ENCODE results near the gene AP3S1.

Gene AP3S1

DNA sequence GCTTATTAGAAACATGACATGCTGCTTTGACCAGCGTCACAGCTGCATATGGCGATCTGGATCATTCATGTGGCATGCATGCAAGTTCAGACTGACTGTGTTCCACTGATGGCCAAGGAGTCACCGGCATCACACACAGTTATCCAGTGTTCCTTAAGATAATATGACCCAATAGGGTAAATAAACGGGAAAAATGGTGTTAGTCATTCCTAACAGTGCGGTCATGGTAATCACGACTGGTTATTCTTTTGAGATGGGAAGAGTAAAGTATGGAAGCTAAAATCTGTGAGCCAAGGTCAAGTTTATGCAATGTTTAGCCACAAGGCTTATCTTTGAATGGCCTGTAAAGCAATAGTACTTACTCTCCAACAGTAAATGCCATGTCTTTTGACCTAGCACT lies 91.3 kb downstream of the AP3S1 start:
- H3K4me3 ChIP-seq (ENCODE audit: insufficient read depth, low read depth, low read length, poor library complexity, severe bottlenecking) = no peak overlapping the region
- H3K27ac ChIP-seq (ENCODE audit: insufficient read depth, low read length, poor library complexity, severe bottlenecking) = no peak overlapping the region
- H3K36me3 ChIP-seq (ENCODE audit: control insufficient read depth, insufficient read depth, low read length) = no peaks in the 10 kb centered on the region
- H3K4me1 ChIP-seq (ENCODE audit: control insufficient read depth, insufficient read depth, low read length, poor library complexity, severe bottlenecking) = no peaks in the 10 kb centered on the region
- no peak for DNase-seq
- H3K9me3 ChIP-seq (ENCODE audit: control insufficient read depth, low read length) = no peaks in the 10 kb centered on the region
- H3K27me3 ChIP-seq (replicated peaks; ENCODE audit: control insufficient read depth, insufficient read depth, low read length, poor library complexity, severe bottlenecking) = no peaks in the 10 kb centered on the region

DNA sequence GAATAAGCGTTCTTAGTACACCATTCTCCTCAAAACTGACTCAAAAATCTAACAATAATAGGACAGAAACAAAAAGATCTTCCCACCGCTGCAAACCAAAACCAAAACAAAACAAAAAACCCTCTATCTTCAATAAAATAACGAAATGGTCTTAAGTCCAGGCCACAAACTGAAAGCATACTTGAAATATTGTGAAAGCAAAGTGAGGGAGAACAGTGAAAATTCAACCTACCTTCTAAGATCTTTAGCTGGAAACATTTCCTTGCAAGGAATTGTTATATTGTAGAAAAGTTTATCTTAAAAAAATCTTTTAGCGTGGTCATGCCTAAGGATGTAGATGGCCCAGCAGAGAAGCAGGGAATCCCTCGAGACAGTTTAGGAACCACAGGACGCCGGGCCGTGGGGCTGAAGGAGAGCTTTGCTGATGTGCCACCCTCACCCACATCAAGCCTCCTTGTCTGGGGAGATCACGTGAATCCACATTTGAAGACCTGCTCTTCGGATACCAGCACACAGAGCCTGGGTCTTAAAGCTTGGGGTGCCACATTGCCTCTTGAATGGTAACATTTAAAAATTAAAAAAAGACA lies 92.7 kb downstream of the AP3S1 start:
- Histone ChIP-seq H3K36me3 (ENCODE audit: control insufficient read depth, insufficient read depth, low read length) (no peaks in the 10 kb centered on the region), H3K4me1 (ENCODE audit: control insufficient read depth, insufficient read depth, low read length, poor library complexity, severe bottlenecking) (no peaks in the 10 kb centered on the region), H3K9me3 (ENCODE audit: control insufficient read depth, low read length) (no peaks in the 10 kb centered on the region), H3K27ac (ENCODE audit: insufficient read depth, low read length, poor library complexity, severe bottlenecking) (no peak overlapping the region), H3K27me3 (replicated peaks; ENCODE audit: control insufficient read depth, insufficient read depth, low read length, poor library complexity, severe bottlenecking) (no peaks in the 10 kb centered on the region), H3K4me3 (ENCODE audit: insufficient read depth, low read depth, low read length, poor library complexity, severe bottlenecking) (no peak overlapping the region)
- DNase-seq = no peak

DNA sequence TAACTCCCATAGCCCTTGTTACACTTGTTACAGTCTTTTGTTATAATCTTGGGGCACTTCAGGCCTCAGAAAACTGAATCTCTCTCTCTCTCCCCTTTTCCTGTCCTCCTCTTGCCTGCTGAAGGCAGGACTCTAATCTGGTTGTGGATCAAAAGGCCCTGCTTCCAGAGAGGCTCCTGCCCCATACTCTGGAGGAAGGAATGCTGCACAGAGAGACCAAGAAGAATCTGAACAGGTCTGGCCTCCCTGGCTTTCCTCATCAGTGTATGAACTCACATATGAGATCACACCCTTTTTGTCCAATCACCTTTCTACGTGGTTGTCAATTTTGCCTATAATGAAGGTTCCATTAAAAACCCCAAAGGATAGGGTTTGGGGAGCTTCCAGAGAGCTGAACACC lies 94.3 kb downstream of the AP3S1 start:
- no peaks in the 10 kb centered on the region for H3K36me3 ChIP-seq (ENCODE audit: control insufficient read depth, insufficient read depth, low read length)
- no peaks in the 10 kb centered on the region for H3K4me1 ChIP-seq (ENCODE audit: control insufficient read depth, insufficient read depth, low read length, poor library complexity, severe bottlenecking)
- H3K27ac ChIP-seq (ENCODE audit: insufficient read depth, low read length, poor library complexity, severe bottlenecking) = no peak overlapping the region
- H3K9me3 ChIP-seq (ENCODE audit: control insufficient read depth, low read length) = no peaks in the 10 kb centered on the region
- DNase-seq = no peak
- no peaks in the 10 kb centered on the region for H3K27me3 ChIP-seq (replicated peaks; ENCODE audit: control insufficient read depth, insufficient read depth, low read length, poor library complexity, severe bottlenecking)
- no peak overlapping the region for H3K4me3 ChIP-seq (ENCODE audit: insufficient read depth, low read depth, low read length, poor library complexity, severe bottlenecking)

DNA sequence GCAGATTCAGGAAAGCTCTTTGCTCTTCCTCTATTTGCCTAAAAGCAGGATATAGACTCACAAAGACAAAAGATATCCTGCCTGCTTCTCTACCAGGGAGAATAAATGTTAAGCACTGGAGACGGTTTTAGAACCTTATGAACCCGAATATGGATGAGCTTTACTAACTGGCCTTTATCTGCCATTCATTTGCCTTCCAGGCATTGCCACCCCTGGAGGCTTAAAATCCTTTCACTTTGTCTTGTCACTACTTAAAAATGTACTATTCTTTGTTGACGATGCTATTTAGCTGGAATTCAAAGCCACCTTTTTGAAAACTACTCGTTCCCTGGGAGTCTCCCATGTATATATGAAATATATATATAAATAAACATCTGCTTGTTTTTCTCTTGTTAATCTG lies 97.3 kb downstream of the AP3S1 start:
- Histone ChIP-seq H3K36me3 (ENCODE audit: control insufficient read depth, insufficient read depth, low read length) (no peaks in the 10 kb centered on the region), H3K4me1 (ENCODE audit: control insufficient read depth, insufficient read depth, low read length, poor library complexity, severe bottlenecking) (no peaks in the 10 kb centered on the region), H3K4me3 (ENCODE audit: insufficient read depth, low read depth, low read length, poor library complexity, severe bottlenecking) (no peak overlapping the region), H3K27me3 (replicated peaks; ENCODE audit: control insufficient read depth, insufficient read depth, low read length, poor library complexity, severe bottlenecking) (no peaks in the 10 kb centered on the region), H3K27ac (ENCODE audit: insufficient read depth, low read length, poor library complexity, severe bottlenecking) (no peak overlapping the region), H3K9me3 (ENCODE audit: control insufficient read depth, low read length) (no peaks in the 10 kb centered on the region)
- no peak for DNase-seq

DNA sequence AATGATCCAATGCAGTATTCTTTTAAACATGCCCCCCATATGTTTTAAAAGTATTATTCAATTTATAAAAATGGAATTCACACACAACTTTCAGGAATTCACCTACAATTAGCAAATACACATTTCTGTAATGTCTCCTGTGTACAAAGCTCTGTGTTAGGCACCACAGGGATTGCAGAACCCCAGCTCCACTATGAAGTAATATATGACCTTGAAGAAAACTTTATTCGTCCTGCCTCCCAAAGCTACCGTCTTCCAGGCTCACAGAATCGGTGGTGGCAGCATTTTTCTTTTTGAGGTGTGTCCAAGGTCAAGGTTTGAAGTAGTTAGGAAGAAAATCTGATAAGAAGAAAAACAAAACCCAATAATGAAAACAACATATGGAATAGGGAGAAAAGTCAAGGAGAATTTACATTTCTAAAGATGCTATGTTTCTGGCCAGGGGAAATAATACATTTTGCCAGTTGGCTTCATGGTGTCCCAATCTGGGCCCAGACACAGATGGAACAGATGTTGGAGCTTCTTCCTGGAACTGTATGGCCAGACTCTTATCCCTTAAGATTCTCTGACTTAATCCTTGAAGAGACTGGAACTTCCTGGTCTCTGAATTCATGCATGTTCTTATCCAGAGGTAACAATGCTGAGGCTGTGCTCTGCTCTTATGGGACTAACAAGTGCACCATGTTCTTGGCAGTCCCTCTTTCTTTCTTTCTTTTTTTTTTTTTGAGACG lies 98.5 kb downstream of the AP3S1 start:
- Histone ChIP-seq H3K4me3 (ENCODE audit: insufficient read depth, low read depth, low read length, poor library complexity, severe bottlenecking) (no peak overlapping the region), H3K4me1 (ENCODE audit: control insufficient read depth, insufficient read depth, low read length, poor library complexity, severe bottlenecking) (no peaks in the 10 kb centered on the region), H3K36me3 (ENCODE audit: control insufficient read depth, insufficient read depth, low read length) (no peaks in the 10 kb centered on the region), H3K9me3 (ENCODE audit: control insufficient read depth, low read length) (no peaks in the 10 kb centered on the region), H3K27me3 (replicated peaks; ENCODE audit: control insufficient read depth, insufficient read depth, low read length, poor library complexity, severe bottlenecking) (no peaks in the 10 kb centered on the region), H3K27ac (ENCODE audit: insufficient read depth, low read length, poor library complexity, severe bottlenecking) (no peak overlapping the region)
- DNase-seq = no peak

DNA sequence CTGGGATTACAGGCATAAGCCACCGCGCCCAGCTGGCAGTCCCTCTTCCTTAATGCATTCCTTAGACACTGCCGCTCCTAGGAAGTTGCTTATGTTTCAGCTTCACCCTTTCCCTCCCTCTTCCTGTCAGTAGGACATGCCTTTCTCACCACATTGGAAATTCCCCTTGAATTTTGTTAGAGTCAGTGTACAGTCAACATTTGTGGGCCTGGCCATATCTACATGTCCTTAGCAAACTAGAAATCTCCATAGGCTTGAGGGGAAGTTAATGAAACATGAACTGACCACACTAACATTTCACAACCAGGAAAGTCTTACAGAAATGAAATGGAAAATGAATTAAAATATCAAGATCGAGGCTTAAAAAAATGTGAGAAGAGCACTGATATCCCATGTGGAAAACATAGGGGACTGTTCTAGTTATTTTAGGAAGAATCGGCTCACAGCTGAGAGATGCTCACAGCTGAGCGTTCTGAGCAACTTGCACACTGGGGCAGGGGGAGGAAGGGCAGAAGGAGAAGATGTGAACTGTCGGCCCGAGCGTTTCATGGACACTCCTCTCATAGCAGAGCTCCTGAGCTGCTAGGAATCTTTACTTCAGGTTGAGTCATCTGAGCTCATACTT lies 99.4 kb downstream of the AP3S1 start:
- Histone ChIP-seq H3K9me3 (ENCODE audit: control insufficient read depth, low read length) (no peaks in the 10 kb centered on the region), H3K4me1 (ENCODE audit: control insufficient read depth, insufficient read depth, low read length, poor library complexity, severe bottlenecking) (no peaks in the 10 kb centered on the region), H3K4me3 (ENCODE audit: insufficient read depth, low read depth, low read length, poor library complexity, severe bottlenecking) (no peak overlapping the region), H3K27ac (ENCODE audit: insufficient read depth, low read length, poor library complexity, severe bottlenecking) (no peak overlapping the region), H3K27me3 (replicated peaks; ENCODE audit: control insufficient read depth, insufficient read depth, low read length, poor library complexity, severe bottlenecking) (no peaks in the 10 kb centered on the region), H3K36me3 (ENCODE audit: control insufficient read depth, insufficient read depth, low read length) (no peaks in the 10 kb centered on the region)
- DNase-seq = no peak

DNA sequence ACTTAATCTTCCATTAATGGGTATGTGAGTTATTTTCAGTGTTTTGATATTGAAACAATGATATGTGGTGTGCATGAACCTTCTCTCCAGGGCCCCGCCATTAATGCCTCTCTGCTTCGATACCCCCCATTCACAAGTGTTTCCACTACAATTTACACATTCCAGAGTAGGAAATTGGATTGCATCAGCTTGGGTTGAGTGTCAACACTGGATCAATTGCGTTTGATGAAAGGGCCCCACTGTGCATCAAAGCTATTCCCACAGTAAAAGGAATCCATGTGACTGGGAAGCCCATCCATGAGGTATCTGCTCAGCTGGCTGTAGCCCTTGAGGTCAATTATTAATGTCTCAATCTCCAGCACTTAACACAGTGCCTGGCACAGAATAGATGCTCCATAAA lies 102.8 kb downstream of the AP3S1 start:
- H3K4me1 ChIP-seq (ENCODE audit: control insufficient read depth, insufficient read depth, low read length, poor library complexity, severe bottlenecking) = no peaks in the 10 kb centered on the region
- H3K36me3 ChIP-seq (ENCODE audit: control insufficient read depth, insufficient read depth, low read length) = no peaks in the 10 kb centered on the region
- no peaks in the 10 kb centered on the region for H3K27me3 ChIP-seq (replicated peaks; ENCODE audit: control insufficient read depth, insufficient read depth, low read length, poor library complexity, severe bottlenecking)
- H3K4me3 ChIP-seq (ENCODE audit: insufficient read depth, low read depth, low read length, poor library complexity, severe bottlenecking) = no peak overlapping the region
- no peaks in the 10 kb centered on the region for H3K9me3 ChIP-seq (ENCODE audit: control insufficient read depth, low read length)
- DNase-seq = no peak
- H3K27ac ChIP-seq (ENCODE audit: insufficient read depth, low read length, poor library complexity, severe bottlenecking) = no peak overlapping the region

DNA sequence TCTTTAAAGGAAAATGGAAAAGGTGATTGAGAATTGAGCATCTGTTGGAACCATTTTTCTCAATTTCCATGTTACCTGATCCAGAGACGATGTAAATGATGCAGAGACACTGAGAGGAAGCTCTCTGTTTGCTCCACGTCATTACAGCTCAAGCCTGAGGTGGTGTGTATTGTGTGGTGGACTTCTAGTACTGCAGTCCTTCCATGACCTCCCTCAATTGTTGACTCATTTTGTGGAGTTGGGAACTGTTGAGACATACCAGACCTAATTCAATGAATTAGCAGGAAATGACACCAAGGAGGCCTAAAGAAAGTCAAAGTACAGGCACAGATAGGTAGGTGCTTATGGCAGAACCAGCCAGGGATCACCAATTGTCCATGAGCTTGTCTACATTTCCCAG lies 104.9 kb downstream of the AP3S1 start:
- Histone ChIP-seq H3K4me1 (ENCODE audit: control insufficient read depth, insufficient read depth, low read length, poor library complexity, severe bottlenecking) (no peaks in the 10 kb centered on the region), H3K27me3 (replicated peaks; ENCODE audit: control insufficient read depth, insufficient read depth, low read length, poor library complexity, severe bottlenecking) (no peaks in the 10 kb centered on the region), H3K9me3 (ENCODE audit: control insufficient read depth, low read length) (no peaks in the 10 kb centered on the region), H3K27ac (ENCODE audit: insufficient read depth, low read length, poor library complexity, severe bottlenecking) (no peak overlapping the region), H3K36me3 (ENCODE audit: control insufficient read depth, insufficient read depth, low read length) (no peaks in the 10 kb centered on the region), H3K4me3 (ENCODE audit: insufficient read depth, low read depth, low read length, poor library complexity, severe bottlenecking) (no peak overlapping the region)
- no peak for DNase-seq

DNA sequence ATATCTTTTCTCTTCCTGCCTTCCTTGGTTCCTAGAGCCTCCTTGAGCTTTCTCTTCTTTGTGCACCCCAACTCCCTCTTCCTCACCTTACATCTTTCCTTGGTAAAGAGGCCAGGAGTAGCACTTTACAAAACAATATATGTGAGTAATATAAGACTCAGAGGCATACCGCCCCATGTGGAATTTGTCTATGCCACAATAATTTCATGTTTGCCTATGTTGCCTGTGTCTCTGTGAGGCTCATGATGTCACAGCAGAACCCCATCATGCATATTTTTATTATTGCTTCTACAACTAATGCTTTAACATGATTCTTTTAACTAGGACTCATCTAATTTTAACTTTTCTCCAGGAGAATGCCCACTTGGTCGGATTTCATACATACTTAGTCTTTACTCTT lies 105.5 kb downstream of the AP3S1 start:
- DNase-seq = no peak
- no peak overlapping the region for H3K4me3 ChIP-seq (ENCODE audit: insufficient read depth, low read depth, low read length, poor library complexity, severe bottlenecking)
- H3K27ac ChIP-seq (ENCODE audit: insufficient read depth, low read length, poor library complexity, severe bottlenecking) = no peak overlapping the region
- no peaks in the 10 kb centered on the region for H3K9me3 ChIP-seq (ENCODE audit: control insufficient read depth, low read length)
- H3K36me3 ChIP-seq (ENCODE audit: control insufficient read depth, insufficient read depth, low read length) = no peaks in the 10 kb centered on the region
- H3K4me1 ChIP-seq (ENCODE audit: control insufficient read depth, insufficient read depth, low read length, poor library complexity, severe bottlenecking) = no peaks in the 10 kb centered on the region
- H3K27me3 ChIP-seq (replicated peaks; ENCODE audit: control insufficient read depth, insufficient read depth, low read length, poor library complexity, severe bottlenecking) = no peaks in the 10 kb centered on the region

DNA sequence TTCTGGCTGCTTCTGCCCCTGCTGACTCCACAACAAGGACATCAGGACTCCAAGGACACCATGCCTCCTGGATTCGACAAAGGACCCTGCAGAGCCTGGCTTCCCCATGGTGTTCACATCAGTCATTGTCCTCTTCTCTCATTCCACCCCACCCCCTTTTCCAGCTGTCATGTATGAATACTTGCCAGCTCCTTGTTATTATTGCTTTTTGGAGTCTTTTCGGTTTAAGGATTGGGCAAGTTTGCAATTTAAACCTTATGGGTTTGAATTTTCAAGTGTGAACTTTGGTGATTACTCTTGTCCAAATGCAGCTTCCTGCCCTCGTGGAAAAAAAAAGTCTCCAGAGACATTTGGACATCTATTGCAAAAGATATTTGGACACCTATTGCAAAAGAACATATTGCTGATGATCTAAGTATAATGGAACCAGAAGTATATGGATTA lies 106.4 kb downstream of the AP3S1 start:
- Histone ChIP-seq H3K4me3 (ENCODE audit: insufficient read depth, low read depth, low read length, poor library complexity, severe bottlenecking) (no peak overlapping the region), H3K27ac (ENCODE audit: insufficient read depth, low read length, poor library complexity, severe bottlenecking) (no peak overlapping the region), H3K9me3 (ENCODE audit: control insufficient read depth, low read length) (no peaks in the 10 kb centered on the region), H3K4me1 (ENCODE audit: control insufficient read depth, insufficient read depth, low read length, poor library complexity, severe bottlenecking) (no peaks in the 10 kb centered on the region), H3K27me3 (replicated peaks; ENCODE audit: control insufficient read depth, insufficient read depth, low read length, poor library complexity, severe bottlenecking) (no peaks in the 10 kb centered on the region), H3K36me3 (ENCODE audit: control insufficient read depth, insufficient read depth, low read length) (no peaks in the 10 kb centered on the region)
- DNase-seq = no peak

All from effector memory CD4-positive, alpha-beta T cell (primary cell).